Measurements from ENCODE around the gene ZNF217.
"Not testable (repeated sequence)": the region's sequence is repeated elsewhere in the genome, so short reads cannot be mapped to it uniquely, and the experiment has no call there.

Gene ZNF217

DNA sequence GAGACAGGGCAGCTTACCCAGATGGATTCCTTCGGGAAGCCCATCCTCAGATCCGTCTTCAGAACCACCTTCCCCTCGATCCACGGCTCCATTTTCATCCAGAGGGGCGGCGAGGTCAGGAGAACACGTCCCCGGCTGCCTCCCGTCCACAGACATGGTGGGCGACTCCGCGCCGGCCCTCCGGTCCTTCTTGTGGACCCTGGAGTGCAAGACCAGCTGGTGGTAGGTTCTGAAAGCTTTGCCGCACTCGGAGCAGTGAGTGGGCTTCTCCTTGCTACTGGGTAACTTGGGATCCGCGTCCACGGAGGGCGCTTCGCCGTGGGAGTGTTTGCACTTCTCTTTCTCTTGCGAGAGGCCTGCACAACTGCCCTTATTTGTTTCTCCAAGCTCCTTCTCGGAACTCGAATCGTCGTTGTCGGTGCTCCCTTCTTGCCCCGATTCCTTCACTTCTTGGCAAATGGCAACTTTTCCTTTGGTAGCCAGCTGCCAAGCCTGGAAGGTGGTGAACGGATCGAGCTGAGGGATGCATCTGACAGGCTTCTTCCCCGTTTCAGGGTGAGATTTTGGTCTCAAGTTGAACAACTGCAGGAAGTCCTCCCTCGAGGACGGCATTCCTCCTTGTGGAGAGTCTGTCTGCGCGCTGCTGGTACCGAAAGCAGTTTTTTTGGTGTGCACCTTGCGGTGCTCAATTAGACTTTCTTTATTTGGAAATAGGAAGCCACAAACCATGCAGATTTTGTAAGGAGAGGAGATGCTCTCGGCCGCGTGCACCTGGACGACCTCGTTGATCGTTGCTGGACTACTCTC is 12.0 kb downstream of the ZNF217 start:
- DNase-seq = no peak

DNA sequence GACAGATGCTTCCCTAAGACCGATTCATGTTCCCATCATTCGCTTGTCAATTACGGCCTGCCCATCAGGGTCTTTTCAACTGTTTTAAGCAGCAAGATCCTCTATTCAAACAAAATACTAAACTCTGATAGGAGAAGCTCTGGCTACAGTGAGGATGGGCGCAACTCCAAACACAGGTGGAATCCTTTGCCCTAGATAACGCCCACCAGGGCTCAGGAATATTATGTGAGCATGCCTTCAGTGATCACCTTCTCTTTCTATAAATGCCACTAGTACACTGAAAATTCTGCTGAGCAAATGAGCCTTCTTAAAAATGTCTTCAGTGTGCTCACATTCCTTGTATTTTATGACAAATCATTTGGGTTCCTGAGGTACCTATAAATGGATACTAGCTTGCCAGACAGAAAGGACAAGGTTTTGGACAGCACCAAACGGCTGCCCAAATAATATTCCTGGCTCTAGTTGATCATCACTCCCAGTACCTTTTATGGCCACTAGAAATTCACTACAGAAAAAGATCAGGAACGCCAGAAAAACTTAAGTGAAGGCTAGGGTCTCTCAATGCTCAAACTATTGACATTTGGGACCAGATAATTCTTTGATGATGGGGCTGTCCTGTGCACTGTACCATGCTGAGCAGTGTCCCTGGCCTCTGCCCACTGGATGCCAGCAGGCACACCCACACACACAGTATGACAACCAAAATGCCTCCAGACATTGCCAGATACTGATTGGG is 13.1 kb downstream of the ZNF217 start:
- no peak for DNase-seq

DNA sequence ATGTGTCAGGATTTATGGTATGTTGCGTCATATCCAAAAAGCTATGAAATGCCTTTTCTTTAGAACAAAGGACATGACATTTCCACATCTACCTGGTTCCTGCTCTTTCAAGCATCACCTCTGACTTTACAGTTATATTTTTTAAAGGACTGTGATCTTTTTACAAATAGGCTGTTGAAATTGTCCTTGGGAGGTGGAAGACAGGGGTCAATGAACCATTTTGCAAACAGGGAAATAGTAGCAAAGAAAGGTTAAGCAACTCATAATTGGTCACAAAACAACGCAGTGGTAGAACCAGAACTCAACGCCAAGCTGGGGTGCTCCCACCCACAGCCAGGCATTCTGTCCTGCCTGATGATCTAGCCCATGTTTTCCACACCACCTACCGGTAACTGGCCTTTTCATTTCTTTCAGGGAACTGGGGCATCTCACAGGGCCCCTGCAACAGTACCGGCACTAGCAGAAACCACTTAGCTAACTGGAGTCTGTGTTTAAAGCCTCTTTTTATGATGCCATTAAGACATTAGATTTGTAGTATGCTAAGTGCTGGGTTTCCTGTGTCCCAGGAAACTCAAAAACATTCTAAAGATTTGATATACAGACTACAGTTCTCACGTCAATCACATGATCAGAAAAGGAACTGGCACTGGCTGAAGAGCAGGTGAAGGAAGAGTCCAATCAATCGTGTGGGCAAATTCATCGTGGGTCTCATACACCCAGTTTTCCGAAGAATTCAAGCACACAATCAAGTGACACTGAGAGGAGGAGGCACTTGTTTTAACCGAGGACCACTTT is 13.9 kb downstream of the ZNF217 start:
- DNase-seq = no peak

DNA sequence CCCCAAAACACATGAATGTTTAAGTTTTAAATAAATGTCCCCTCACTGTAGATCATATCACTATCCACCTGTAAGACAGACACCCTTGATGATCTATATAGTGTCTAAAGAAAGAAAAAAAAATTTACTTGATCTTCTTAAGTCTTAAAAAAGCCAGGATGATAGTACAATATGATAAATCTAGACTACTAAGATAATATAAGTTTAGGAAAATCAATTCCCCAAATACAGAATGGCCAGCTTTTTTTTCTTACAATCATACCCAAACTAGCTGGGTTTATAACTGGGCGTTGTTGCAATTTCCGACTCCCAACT is 14.4 kb downstream of the ZNF217 start:
- DNase-seq = no peak

DNA sequence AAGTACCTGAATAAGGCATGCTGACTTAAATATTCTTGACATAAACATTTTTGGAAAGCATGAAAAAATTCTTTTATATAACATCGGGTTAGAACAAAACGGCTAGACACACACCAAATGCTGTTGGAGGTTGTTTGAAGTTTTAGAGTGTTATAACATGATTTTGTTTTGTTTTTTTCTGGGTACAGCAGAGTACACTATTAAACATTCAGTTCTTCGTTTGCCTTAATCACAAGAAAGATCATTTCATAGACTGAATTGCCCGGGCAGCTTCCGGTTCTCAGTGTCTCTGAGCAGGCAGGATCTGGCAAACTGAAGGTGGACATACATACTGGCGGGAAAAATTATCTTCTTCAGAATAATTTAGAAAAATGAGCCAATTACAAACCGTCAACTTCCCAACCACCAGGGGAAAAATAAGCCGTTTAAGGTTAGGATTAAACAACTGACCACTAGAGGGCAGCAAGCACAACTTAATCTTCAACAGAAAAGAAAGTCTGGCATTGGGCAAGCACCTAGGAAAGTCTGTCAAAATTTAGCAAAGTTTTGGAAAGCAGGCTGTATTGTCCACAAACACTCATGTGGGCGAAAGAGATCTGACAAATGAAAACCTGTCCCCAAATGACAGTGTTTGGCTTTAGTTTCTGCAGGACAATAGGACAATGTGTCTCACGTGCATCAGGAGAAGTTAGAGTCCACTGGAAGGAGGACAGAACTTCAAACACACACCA is 15.0 kb downstream of the ZNF217 start:
- DNase-seq = no peak

DNA sequence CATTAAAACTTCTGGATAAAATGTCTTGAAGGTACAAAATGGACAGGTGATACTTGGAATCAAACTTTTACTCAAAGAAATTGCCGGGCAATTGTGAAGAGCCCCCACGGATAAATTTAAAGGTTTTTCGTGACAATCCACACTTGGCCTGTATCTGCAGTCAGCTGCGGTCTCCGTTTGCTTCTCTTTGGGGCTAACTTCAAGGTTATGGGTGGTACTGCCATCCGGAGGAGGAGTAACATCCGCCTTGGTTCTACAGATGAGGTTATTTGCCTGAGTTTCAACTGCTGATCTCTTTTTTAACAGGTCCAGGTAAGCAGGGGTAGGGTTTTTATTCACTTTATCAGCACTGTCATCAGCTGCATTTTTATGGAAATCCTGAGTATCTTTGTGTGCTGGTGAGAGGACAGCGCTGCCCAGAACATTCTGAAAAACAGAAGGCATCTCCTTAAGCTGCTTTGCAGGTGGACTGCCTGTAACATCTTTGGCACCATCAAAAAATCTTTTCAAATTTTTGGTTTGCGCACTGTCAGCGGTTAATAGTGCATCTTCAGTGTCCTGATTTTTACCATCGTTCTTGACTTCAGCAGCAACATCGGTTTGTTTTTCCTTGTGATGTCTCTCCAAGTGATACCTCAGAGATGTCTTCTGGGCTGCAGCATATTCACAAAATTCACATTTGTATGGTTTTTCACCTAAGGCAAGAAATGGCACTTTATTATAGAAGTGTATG is 16.9 kb downstream of the ZNF217 start:
- DNase-seq = no peak

DNA sequence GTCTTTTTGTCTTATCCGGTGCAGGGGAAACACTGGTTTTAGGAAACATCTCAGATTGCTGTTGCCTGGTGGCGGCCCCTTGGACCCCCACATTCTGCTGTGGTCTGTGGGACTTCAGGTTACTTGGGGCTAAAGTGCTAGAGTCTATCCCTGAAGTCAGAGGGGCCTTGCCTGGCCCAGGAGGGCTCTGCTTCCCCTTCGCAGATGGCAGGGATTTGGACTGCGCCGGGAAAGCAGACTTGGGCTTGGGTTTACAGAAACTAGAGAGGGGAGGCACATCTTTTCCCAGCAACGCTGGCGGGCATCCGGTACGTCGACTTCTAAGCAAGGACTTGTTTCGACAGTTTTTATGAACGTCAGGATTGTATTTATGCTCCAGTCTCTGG is 17.5 kb downstream of the ZNF217 start:
- no peak for DNase-seq

DNA sequence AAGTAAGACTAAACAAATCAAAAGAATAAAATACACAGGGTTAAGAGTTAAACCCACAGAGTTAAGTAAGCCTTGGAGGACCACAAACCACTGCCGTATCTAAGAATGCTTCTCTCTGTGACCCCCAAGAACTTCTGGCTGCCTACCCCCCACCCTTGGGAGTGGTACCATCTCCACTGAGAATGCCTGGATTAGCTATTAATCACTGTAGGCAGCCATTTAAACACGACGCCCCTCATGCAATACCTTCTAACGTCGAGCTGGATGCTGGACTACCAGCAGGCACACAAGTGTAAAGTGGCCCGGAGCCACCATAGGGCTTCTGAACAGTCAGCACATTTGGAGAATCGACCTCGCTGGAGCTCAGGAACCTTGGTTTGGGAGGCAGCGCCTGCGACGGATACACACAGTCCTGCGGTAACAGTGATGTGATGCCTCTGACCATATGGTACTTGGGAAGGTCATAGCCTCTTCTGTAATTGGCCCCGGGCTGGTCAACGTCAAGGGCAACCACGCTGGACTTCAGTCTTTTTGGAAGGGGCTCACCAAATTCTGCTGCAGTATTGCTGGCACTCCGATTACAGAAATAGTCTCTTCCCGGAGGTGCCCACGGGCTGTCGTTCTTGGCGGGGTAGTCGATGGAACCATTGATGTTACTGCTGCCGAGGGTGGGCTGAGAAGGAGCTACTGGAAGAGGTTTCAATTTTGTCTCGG is 18.0 kb downstream of the ZNF217 start:
- no peak for DNase-seq

DNA sequence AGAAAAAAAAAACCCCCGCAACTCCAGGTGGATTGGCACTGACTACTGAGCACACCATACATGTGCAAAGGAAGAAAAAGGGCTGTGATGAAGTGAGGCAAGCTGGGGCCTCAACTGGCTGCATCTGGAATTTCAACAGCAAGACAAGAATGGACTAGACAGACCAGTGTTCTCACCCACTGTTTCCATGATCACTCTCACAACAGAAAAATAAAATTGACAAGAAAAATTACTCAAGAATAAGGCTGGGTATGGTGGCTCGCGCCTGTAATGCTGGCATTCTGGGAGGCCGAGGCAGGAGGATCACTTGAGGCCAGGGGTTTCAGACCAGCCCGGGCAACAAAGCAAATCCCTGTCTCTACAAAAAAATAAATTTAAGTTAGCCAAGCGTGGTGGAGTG is 18.8 kb downstream of the ZNF217 start:
- DNase-seq = no peak

DNA sequence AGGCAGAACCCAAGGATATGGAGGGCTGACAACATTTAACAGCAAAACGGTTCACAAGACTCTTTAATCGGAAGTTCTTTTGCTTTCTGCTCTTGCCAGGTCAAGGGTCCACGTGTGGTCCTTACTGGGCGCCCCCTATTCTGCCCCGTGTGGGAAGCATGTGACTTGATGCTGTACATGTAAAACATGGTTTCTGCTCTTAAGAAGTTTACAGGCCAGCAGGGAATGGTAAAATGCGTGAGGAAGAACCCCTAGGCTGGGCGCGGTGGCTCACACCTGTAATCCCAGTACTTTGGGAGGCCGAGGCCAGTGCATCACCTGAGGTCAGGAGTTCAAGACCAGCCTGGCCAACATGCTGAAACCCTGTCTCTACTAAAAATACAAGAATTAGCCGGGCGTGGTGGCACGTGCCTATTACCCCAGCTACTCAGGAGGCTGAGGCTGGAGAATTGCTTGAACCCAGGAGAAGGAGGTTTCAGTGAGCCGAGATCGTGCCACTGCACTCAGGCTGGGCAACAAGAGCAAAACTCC is 19.3 kb downstream of the ZNF217 start:
- no peak for DNase-seq

DNA sequence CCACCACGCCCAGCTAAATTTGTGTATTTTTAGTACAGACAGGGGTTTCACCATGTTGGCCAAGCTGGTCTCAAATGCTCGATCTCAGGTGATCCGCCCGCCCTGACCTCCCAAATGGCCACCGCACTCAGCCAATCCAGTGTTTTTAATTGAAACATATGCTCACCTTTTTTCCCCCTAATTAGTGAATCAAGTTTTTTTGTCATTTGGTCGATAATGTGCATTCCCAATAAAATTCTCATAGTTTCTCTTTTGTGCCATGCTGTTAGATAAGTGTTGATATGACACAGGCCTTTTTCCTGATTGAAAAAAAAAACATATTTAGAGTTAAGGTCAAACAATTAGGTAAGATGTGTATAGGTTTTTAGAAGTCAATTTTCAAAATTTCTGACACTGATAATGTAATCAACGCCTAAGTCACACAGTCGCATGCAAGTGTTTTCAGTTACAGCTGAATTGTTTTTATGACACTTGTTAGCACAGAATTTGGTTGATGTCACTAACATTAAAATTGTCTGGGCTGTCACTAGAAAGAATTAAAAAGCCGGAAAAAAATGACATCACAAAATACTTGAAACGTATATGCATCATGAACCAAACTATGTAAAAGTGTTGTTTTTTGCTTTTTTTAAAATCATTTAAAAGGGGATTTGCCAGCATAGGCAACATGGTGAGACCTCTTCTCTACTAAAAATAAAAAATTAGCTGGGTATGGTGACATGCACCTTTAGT is 21.9 kb downstream of the ZNF217 start:
- DNase-seq = no peak

DNA sequence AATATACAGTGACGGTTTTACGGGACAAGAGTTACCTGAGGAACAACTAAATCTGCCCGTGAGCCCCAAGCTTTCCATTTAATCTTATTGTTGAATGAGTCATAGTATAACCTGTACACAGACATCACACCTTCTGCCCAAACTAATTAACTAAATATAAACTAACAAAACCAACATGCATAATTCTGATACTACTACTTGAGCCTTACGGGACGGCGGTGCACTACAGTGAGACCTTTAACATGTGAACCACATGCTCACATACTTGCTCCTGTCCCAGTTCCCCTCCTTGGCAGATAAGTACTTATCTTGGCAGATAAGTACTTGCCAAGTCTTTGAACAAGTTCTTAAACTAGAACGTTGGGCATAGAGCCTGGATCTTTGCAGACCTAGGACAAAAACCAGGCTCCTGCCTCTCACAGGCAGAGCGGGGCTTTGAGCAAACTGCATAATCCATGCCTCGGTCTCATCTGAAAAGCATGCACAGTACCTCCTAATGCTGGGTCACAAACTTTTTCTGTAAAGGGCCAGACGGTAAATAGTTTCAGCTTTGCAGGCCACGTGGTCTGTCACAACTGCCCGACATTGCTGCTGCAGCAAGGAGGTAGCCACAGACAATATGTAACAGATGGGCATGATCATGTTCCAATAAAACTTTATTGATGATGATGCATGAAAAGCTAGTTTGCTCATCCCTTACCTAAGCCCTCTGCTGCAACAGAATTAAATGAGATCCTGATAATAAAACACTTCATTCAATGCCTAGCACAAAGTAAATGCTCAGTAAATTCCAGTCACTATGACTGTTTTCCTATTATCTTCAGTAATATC is 23.0 kb downstream of the ZNF217 start:
- no peak for DNase-seq

DNA sequence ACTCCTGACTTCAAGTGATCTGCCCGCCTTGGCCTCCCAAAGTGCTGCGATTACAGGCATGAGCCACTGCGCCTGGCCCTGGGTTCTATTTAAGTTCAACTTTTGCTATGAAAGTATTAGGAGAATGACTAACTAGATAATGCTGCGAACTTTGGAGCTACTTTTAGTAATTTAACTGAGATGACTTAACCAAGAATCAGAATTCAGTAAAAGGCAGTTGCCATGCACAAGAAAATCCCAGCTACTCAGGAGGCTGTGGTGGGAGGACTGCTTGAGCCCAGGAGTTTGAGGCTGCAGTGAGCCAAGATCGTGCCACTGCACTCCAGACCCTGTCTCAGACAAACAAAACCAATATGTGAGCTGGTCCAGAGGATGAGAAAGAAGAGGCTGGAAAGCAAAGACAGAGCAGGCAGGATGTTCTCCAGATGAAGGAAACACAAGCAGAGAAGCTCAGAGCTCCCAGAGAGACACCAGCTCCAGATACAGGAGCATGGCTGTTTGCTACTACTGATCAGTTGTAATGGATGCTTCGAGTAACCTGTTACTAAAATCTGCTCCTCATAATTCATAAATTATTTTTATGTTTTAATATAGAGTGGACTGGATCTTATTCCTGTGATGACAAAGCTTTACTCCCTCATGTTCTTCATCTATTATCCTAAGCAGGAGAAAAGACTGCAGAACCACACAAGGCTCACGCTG is 23.9 kb downstream of the ZNF217 start:
- no peak for DNase-seq

DNA sequence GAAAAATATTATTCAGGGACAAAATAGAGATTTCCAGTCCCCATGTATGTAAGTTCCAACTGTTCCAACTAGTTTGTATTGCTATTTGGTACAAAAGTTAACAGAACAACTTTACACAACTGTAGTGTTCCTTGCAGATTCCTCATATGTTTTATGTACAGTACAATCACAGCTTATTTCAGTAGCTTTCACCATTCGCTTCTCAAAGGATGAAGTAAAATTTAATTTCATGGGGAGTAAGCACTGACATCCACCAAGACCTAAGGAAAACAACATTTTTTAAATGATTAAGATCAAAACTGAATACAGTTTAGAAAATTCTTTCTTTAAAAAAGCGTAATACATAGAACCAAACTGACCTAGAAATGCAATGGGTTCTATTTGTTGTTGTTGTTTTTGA is 24.6 kb downstream of the ZNF217 start:
- no peak for DNase-seq

DNA sequence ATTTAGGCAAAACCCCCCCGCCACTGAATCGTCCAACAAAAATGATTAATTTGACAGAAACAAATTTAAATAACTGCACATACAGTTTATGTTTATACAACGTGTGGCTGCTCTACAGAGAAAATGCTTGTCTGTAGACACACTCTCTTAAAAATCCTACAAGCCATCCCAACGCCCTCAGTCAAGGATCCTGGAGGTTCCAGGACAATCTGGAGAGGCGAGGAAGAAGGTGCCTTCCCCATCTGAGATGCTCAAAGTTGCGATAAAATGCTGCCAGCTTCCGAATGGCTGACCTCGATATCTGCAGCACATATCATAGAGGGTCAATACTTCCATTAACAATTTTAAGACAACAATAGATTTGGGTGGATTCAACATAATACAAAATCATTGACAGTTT is 25.3 kb downstream of the ZNF217 start:
- DNase-seq = no peak

DNA sequence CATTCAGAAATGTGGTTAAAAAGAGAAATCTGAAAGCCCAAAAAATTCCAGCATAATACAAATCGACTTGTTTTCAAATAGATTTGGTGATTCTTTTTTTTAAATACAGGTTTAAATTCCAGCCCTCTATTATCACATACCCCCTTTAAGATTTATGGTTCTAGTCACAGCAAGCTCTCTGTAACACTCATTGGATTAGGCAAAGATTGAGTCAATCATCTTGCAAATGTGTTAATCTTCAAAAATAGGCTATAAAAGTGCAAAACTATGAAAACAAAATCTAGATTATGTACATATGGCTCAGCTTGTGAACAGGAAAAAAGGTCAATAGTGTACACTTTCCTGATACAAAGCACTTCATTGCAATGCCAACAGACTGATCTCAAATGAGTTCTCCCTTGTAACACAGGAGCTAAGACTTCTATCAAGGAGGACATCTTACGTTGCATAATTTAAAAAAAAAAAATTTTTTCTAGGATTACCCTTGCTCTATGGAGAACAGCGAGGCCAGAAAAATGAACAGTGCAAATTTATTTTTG is 26.2 kb downstream of the ZNF217 start:
- DNase-seq = no peak

DNA sequence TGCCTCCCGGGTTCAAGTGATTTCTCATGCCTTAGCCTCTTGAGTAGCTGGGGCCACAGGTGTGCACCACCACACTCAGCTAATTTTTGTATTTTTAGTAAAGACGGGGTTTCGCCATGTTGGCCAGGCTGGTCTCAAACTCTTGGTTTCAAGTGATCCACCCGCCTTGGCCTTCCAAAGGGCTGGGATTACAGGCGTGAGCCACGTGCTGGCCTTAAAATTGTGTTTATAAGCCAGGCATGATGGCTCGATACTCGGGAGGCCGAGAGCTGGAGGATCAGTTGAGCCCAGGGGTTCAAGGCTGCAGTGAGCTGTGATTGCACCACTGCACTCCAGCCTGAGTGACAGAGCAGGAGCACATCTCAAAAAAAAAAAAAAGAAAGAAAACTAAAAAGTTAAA is 27.0 kb downstream of the ZNF217 start:
- DNase-seq = not testable (repeated sequence)

DNA sequence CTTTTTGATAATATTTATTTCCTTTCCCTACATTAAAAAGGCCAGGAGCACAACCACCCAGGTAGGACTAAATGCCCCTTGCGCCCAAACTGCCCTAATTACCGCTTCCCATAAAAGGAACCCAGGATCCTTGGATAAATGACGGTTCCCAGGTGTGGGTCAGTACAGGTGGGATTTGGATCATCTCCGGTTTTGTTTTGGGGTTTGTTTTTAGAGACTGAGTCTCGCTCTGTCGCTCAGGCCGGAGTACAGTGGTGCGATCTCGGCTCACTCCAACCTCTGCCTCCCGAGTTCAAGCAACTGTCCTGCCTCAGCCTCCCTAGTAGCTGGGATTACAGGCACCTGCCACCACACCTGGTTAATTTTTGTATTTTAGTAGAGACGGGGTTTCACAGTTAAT is 28.4 kb downstream of the ZNF217 start:
- DNase-seq = no peak
